OCI-M1 (cell line): ENCODE results near the gene ZNF385B.
A peak's percentile ranks its signal among the peaks of the same experiment; 100 is the strongest.

Experiments used
- DNase-seq: peaks from one replicate; lab custom pipeline; 2025; lab: John Stamatoyannopoulos, UW

The ZNF385B gene

DNA sequence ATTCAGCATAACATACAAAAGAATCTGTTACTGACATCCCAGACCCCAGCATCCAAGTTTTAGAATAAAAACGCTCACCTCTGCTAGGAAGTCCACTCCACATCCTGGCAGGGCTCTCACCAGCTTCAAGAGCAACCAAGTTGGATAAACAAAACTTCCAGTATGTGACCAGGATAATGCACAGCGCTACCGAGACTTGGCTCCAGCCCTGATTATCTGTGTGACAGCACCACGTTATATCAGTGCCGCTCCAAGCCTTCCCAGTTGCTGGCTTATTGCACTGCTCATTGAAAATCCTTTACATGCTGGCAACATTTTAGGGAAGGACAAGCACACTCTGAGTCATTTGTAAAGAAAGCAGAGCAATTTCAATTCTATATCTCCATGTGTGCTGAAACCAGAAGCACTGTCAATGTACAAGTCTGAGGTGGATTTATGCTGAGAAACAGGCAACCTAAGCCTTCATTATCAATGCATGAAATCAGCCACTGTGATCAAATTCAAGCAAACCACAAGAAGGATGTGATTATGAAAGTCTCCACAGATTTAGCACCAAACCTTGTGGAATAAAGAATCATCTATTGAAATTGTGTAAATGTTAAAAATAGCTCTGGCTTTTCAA, 115.7 kb downstream of the ZNF385B start:
- peak; percentile 6 for DNase-seq

DNA sequence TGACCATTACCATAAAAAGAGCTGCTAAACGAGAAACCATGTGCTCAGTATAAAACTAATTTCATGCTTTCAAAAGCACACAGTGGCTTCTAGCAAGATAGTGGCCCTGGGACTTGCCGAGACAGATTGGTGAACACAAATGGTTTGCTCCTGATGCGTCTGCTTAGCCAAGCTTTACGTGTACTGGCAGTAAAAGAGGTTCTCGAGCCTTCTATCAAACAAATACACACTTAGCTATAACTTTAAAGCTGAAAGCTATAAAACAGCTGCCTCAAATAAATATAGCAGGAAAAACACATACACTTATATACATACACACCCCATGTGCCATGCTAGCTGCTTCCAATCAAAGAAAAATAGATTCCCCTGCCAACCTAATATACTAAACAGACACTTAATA, 117.0 kb downstream of the ZNF385B start:
- no peak for DNase-seq

GRCh38 chr2:179741317-179741716, 120.1 kb downstream of the ZNF385B start:
- DNase-seq = no peak

- DNase-seq = no peak
Observed at GRCh38 chr2:179729966-179730365, 131.4 kb downstream of the ZNF385B start.

GRCh38 chr2:179726461-179727180, 134.8 kb downstream of the ZNF385B start:
- no peak for DNase-seq

GRCh38 chr2:179724403-179724802, 137.0 kb downstream of the ZNF385B start:
- DNase-seq = no peak

DNA sequence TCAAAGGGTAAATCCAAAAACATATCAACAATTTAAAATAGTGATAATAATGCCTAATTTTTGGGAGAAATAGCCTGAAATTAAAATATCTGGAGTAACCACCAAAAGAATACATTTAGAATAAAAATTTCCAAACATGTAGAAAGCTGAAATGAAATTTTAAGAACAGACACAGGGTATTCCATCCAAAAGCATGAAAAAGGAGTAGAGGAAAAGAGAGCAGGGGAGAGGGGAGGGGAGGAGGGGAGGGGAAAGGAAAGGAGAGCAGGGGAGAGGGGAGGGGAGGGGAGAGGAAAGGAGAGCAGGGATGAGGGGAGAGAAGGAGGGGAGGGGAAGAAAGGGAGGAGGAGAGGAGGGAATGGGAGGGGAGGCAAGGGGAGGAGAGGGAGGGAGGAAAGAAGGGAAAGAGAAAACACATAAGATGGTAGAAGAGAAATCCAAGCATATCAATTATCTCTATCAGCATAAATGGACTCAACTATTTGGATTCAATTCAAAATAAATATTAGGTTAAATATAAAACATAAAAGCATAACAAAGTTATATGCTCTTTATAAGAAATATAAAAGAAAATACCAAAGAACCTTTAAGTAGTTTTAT, 141.1 kb downstream of the ZNF385B start:
- no peak for DNase-seq

- no peak for DNase-seq
Observed at GRCh38 chr2:179715871-179716270, 145.5 kb downstream of the ZNF385B start.

- DNase-seq = no peak
Observed at GRCh38 chr2:179715196-179715595, 146.2 kb downstream of the ZNF385B start.

GRCh38 chr2:179712825-179713224, 148.6 kb downstream of the ZNF385B start:
- no peak for DNase-seq

GRCh38 chr2:179711375-179711774, 150.0 kb downstream of the ZNF385B start:
- no peak for DNase-seq

DNA sequence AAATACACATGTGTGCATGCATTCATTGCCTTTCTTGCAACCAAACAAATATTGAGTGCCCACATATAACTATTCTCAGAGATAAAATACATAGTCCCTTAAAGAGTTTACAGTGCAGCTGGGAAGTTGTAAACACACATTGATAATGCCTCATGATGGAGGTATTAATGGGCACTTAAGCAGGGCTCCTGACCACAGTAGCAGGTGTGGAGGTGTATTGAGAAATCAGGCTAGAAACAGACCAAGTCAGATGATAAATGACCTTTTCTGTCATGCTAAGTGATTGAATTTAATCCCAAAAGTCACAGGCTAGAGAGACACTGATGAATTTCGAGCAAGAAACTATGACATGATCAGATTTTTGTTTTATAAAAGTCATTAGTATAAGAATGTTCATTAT, 157.7 kb downstream of the ZNF385B start:
- DNase-seq = no peak

DNA sequence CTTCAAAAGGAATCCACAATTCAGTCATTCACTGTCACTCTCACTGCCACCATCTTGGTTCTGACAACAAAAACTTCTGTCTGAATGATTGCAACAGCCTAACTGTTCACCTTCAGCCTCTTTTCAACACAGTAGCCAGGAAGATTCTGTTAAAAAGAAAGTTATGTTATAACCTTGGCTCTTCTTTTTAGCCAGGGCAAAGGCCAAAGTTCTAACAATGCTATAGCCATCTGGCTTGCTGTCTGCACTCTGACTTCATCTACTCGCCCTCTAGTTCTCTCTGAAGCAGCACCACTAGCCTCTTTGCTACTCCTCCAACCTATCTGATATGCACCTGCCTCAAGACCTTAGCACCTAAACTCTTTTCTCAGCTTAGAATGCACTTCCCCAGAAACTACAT, 158.5 kb downstream of the ZNF385B start:
- no peak for DNase-seq

DNA sequence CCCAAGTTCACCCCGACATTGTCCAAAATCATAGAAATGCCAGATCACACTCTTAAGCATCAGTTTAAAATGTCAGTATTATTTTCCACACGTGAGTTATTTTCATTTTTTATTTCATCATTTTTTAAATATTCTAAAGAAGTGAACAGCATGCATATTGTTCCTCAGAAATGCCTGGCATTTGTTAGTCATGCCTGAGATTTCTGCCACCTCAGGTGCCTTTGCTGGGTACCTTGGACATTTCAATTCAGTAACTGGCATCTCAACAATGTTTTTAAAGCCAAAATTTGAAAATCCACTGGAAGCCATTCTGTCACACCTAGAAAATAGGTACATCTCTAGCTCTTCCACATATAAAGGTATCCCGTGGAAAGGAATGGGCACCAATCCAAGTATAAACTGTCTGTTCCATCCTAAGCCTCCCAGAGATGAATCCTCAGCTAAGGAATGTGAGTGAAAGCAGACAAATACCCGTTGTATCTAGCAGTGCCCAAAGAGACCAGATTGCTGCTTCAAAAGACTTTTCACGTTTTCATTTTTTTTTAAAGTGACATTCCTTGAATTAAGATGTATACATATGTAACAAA, 159.8 kb downstream of the ZNF385B start:
- no peak for DNase-seq

GRCh38 chr2:179695486-179695885, 165.9 kb downstream of the ZNF385B start:
- no peak for DNase-seq

DNA sequence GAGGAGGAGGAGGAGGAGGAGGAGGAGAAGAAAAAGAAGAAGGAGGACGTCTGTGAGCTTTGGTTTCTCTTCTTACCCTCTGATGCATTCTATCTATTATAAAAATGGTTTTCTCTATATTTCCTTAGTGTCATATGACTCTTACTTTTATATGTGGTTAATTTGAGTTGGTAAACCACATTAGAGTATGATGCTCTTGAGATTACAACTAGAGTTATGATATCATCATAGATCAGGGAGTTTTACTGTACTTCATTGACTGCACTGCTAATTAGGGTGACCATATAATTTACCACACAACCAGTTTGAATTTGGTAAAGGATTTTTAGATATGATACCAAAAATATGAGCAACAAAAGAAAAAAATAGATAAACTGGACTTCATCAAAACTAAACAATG, 166.4 kb downstream of the ZNF385B start:
- no peak for DNase-seq

- DNase-seq = no peak
Observed at GRCh38 chr2:179692610-179693009, 168.8 kb downstream of the ZNF385B start.

DNA sequence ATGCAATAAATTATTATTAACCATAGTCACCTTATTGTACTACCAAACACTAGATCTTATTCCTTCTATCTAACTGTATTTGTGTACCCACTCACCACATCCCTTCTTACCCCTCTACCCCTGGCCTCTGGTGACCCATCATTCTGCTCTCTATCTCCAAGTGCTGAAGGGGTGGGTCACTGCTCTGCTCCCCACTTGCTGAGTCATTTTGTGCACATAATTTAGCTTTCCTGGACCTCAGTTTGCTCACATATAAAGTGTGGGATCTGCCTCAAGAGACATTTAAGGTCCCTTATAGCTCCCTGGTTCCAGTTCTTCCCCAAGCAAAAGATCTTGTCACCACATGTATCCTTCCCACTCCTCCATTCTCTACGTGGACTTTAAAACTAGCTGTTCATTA, 169.4 kb downstream of the ZNF385B start:
- DNase-seq = no peak

GRCh38 chr2:179691235-179691634, 170.2 kb downstream of the ZNF385B start:
- no peak for DNase-seq

DNA sequence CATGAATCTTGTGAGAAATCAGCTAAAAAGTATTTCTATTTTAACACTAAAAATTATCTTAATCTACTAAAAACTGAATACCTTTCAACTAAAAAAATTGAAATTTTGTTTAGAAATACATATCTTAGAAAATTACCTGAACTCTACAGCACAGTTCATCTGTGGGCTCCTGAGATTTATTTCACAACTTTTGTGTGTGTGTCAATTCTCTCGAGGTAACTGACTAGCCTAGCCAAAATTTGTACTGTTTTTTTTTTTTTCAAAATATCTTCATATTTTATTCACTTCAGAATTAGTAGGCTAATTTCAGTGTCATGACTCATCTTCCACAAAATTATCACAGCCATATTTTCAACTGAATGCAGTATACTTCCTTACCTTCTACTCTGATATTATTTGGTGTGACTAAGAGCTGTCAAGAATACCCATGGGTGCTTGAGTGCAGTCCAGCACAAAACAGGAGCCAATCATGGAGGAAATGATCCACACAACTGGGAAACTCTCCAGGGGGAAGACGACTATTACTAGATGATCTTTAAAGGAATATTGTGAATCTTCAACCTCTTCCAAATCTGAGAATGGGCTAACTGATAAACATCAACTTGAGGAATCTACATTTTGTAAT, 174.6 kb downstream of the ZNF385B start:
- DNase-seq = no peak

DNA sequence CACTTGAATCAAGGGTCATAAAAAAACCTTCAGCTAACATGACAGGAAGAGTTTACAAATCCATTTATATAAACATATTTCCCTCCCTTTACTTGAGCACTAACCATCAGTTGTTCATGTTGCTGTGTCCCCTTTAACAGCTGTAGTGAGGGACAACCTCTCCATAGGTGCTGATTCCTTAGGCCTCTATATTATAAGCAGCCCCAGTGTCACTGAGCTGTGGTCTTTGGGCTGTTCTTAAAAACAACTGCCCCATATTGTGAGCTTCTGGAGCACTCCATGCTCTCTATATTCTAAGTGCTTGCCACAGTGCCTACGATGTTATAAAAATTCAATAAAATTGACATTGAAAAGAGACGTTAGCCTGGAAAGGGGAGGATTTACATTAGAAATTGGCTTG, 175.3 kb downstream of the ZNF385B start:
- no peak for DNase-seq

- no peak for DNase-seq
Observed at GRCh38 chr2:179685146-179685545, 176.3 kb downstream of the ZNF385B start.

DNA sequence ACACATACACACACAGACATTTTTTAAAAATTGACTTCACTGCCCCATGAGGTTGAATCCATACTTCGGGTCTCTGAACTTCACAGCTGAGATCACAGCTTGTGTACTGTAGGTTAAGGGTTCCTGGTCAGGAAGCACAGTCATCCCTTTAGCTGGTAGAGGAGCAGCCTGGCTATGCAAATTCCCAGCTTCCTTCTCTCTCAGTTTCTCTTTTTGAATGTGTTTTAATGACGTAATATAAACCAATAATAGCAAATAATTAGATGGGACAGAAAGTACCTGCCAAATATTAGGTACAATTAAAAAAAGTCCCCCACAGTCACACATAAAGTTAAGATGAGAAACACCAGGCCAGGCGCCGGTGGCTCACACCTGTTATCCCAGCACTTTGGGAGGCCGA, 178.7 kb downstream of the ZNF385B start:
- no peak for DNase-seq
